GM13977 (cell line): ENCODE measurements around the gene PRB4.

Source experiments
- DNase-seq: peaks from one replicate; pipeline ENCODE4 v3.0.0; 2012; ENCODE audit warnings: low spot score
- in situ Hi-C: fragments of 300-500 bp; cut with MboI; formaldehyde crosslinking; loops from one replicate; pipeline ENCODE4 v1.12.0; 2022; ENCODE audit warnings: low sequenced_read_pairs, low pct_unique_long_range_greater_than_20kb, mixed read lengths, inconsistent platforms; ENCODE audit not compliant: unreplicated experiment
- TF ChIP-seq, protein P1 (sequence below): IDR thresholded peaks from 2 replicates; pipeline ENCODE4 v1.5.1; 2012; ENCODE audit warnings: mild to moderate bottlenecking, control low read depth; ENCODE audit not compliant: insufficient read depth; ENCODE audit errors: extremely low read depth, missing control alignments

Gene PRB4

DNA sequence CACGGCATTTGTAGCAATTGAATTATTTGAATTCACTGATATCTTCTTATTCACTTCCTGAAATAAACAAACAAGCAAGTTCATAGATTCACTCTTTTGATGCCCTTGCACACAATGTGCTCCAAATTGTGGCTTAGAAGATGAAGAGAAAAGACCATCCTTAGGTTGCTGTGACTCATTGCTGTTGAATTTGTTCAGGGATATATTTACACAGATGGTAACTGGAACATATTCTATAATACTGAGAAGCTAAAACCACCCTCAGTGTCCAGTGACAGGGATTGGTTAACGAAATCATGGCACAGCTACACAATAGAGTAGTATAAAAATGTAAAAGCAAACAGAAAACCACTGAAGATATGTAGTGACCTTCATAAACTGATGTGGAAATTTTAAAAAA is 3.1 kb downstream of the PRB4 start:
- no peak for DNase-seq
- TF ChIP-seq, protein P1, sequence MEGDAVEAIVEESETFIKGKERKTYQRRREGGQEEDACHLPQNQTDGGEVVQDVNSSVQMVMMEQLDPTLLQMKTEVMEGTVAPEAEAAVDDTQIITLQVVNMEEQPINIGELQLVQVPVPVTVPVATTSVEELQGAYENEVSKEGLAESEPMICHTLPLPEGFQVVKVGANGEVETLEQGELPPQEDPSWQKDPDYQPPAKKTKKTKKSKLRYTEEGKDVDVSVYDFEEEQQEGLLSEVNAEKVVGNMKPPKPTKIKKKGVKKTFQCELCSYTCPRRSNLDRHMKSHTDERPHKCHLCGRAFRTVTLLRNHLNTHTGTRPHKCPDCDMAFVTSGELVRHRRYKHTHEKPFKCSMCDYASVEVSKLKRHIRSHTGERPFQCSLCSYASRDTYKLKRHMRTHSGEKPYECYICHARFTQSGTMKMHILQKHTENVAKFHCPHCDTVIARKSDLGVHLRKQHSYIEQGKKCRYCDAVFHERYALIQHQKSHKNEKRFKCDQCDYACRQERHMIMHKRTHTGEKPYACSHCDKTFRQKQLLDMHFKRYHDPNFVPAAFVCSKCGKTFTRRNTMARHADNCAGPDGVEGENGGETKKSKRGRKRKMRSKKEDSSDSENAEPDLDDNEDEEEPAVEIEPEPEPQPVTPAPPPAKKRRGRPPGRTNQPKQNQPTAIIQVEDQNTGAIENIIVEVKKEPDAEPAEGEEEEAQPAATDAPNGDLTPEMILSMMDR, result no peak
- in situ Hi-C loops, result no loop called here

DNA sequence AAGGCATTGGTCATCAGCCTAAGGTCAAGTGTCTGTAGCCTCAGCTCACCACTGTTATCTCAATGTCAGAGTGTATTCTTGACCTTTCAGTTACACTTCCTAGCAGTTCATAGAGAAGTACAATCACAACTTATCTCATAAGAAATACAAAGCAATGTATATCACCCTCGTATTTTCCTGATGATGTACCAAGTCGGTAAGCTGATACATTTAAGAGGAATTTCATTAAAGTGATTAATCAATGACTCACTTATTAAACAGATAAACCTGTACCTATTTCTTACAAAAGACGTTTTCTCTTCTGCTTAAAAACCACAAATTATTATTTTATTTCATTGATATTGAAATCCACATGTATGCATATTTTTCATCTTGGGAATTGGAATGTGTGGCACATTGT is 36.8 kb downstream of the PRB4 start:
- in situ Hi-C loops, result no loop called here
- TF ChIP-seq, protein P1, result no peak
- no peak for DNase-seq

DNA sequence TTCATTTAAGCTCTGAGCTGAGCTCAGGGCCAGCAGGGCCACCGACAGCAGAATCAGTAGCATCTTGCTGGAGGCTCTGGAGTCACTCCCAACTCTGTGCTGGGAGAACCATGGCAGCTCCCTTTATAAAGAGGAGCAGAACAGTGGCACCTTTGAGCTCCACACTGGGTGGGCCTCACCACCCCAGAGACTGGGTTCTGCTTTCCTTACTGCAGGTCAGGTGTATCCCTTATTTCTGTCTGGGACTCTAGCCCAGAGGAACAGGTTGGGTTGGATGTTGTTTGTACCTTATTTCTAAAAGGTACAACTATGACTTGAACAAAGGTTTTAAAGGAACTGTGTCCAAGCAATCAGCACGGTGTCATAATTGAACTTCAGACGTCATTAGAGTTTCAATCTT is 40.6 kb downstream of the PRB4 start, which contains the start of gene PRB3:
PRB3 (minus strand) TSS at position 101 of the 400 bp plus-strand sequence; CDS start at position 63, 38 bp downstream.
- DNase-seq, result no peak
- in situ Hi-C loops, result no loop called here

DNA sequence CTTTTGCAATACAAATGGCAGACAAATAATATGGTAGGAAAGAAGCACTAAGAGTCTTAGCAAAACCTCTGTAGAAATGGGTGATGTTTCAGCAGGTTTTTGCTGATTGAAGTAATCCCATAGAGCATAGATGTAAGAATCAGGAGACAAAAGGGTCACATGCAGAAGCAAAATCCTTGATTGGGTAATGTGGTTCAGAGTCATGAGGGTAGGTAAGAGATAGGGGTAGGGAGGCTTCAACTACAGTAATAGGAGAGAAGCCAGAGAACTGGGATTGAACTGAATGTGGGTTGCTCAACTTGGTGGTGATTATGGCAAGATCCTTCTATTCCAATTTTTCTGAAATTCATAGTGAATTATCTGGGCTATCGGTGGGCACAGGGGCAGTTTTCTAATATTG is 45.7 kb downstream of the PRB4 start:
- in situ Hi-C loops, result no loop called here
- DNase-seq, result no peak
- TF ChIP-seq, protein P1, result no peak

More for the DNA sequence above, 40.6 kb downstream of the PRB4 start, which contains the start of gene PRB3:
- TF ChIP-seq, protein P1, result no peak
